WI38 (cell line): Measurements from ENCODE around the gene CCDC188.

ENCODE experiments used
- H3K4me3 ChIP-seq: 2 replicates; pipeline ENCODE4 v1.5.1; 2011; ENCODE audit warnings: low read depth, mild to moderate bottlenecking, control low read depth, low read length
- TF ChIP-seq, protein P1 (sequence below): IDR thresholded peaks from 2 replicates; pipeline ENCODE4 v1.5.1; 2012; ENCODE audit warnings: low read depth, mild to moderate bottlenecking, control low read depth, low read length

The CCDC188 gene

DNA sequence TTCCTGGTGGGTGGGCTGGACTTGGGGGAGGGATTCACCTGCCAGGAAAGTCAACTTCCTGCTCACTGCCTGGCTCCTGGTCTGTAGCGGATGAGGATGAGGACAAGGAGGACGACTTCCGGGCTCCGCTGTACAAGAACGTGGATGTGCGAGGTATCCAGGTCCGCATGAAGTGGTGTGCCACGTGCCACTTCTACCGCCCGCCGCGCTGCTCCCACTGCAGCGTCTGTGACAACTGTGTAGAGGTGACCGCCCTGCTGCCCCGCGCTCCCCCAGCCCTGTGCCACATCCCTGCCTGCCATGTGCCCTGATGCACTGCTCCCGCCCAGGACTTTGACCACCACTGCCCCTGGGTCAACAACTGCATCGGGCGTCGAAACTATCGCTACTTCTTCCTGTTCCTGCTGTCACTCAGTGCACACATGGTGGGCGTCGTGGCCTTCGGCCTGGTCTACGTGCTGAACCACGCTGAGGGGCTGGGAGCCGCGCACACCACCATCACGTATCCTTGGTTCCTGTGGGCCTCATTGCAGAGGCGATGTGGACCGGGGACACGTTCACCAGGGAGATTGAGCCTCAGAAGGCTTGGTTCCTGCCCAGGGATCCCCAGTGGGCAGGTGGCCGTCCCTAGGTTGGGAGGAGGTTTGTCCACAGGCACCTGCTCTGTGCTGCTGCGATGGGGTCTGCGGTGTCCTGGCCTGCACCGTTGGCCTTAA, 11.3 kb downstream of the CCDC188 start:
- TF ChIP-seq, protein P1, sequence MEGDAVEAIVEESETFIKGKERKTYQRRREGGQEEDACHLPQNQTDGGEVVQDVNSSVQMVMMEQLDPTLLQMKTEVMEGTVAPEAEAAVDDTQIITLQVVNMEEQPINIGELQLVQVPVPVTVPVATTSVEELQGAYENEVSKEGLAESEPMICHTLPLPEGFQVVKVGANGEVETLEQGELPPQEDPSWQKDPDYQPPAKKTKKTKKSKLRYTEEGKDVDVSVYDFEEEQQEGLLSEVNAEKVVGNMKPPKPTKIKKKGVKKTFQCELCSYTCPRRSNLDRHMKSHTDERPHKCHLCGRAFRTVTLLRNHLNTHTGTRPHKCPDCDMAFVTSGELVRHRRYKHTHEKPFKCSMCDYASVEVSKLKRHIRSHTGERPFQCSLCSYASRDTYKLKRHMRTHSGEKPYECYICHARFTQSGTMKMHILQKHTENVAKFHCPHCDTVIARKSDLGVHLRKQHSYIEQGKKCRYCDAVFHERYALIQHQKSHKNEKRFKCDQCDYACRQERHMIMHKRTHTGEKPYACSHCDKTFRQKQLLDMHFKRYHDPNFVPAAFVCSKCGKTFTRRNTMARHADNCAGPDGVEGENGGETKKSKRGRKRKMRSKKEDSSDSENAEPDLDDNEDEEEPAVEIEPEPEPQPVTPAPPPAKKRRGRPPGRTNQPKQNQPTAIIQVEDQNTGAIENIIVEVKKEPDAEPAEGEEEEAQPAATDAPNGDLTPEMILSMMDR = no peak
- no peak overlapping the region for H3K4me3 ChIP-seq

DNA sequence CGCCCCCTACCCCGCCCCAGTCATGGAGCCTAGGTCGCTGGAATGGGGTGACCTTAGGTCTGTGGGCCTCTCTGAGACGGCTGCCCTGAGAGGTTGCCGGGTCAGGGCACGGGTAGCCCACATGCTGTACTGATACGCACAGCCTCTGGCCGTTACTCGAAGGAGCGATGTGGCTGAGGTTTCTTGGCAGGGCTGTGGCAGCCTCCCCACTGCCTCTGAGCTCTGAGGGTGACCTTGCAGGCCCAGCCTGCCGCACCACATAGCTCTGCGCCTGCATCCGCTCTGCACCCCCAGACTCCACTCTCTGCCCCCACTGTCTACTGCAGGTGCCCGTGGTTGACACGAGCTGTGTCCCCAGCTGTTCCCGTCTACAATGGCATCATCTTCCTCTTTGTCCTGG, 12.0 kb downstream of the CCDC188 start:
- TF ChIP-seq, protein P1 = no peak
- no peak overlapping the region for H3K4me3 ChIP-seq

DNA sequence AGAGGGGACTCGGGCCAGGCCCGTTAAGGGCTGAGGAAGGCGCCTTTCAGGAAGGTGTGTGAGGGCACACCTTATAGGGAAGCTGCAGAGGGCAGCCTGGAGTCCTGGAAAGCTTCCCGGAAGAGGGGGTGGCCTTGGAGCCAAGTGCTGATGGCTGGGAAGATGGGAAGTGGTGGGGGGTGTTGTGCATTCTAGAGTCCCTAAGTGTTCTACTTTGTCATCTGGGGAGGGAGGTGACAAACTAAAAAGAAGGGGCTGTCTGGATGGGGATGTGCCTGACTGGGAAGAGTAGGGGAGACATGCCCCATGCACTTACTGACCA, 12.5 kb downstream of the CCDC188 start:
- TF ChIP-seq, protein P1 = no peak
- no peak overlapping the region for H3K4me3 ChIP-seq

DNA sequence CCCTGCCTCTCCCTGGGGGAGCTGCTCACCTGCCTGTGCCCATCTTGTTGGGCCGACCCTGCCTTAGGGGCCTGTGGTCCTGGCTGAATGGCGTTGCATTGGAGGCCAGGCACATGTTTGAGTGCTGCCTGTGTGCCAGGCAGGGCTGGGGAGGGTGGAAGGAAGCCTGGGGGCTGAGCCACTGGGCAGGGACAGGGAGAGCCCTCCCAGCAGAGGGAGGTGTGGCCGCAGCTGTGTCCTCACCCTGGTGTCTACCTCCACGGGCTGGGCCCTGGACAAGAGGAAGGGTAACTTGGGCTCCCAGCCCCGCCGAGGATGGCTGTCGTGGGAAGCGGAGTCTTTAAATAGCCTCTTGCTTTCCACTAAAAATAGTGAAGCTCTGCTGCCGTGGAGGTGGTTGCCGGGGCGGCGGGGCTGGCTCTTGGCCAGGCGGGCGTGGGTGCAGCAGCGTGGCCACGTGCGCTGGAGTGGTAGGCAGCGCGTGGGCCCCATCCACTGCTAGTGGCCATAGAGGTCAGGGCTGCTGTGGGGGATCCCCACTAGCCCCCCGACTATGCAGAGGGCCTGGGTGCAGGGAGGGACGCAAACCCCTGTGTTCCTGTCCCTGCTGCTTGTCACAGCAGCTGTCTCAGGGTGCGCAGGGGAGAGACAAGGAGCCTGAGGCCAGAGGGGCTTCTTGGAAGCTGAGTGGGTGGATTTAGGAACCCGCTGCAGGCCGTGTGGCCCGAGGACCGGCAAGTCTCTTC, 13.0 kb downstream of the CCDC188 start:
- H3K4me3 ChIP-seq = no peak overlapping the region
- TF ChIP-seq, protein P1 = no peak

DNA sequence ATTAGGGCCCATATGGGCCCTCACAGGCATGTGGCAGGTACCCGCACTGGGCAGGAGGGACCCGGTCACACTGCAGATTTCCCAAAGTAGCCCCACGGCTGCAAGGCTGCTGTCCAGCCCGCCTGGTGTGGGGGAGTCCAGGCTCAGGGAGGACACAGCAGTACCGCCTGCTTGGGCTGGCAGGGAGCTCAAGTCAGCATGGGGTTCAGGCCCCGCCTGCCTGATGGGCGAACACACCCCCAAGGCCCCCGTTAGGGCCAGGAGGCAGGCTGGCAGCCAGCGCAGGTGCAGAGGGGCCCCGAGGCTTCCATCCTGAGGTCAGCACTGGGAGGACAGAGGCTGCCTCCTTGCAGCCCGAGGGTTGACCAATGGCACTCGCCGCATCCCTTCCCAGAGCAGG, 13.7 kb downstream of the CCDC188 start:
- H3K4me3 ChIP-seq = no peak overlapping the region
- TF ChIP-seq, protein P1 = no peak

DNA sequence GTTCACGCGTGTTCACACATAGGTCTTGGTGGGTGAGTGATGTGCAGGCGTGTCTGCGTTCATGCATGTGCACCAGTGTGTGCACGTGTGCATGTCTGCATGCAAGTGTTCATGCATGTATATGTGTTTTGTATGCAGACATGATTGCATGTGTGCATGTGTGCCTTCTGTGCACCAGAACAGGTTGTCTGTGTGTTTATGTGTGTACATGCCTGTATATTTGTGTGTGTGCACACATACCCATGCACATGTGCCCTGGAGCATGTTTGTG, 14.3 kb downstream of the CCDC188 start:
- no peak overlapping the region for H3K4me3 ChIP-seq
- TF ChIP-seq, protein P1 = no peak

DNA sequence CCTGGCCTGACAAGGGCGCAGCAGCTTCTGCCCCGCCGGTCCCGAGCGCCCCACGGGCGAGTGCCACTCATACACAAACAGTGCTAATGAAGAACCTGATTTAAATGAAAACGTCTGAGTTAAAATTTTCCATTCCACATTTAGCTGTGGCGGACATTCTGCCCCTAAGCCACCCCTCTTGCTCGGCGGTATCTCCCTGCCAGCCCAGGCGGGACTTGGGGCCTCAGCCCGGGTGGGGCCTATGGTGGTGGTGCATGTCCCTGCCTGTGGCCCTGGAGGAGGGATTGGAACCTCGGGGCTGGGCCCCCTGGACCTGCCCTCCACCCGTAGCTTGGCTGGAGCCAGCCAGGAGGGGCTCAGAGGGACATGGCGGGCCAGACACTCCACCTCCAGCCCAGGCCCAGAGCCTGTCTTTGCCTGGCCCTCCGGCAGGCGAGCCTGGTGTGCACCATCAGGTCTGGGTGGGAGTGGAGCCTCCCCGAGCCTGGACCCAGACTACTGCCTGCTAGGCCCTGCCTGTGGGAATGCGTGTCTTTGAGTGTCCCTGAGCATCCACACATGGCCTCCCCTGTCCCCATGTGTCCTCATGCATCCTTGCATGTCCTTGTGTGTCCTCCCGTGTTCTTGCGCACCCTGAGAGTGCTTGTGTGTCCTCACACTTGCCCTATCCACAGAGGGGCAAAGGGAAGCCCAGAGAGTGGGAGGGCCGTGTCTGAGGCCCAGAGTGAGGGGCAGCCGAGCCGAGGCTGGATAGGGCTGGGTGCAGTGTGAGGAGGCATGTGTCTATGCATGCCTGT, 14.9 kb downstream of the CCDC188 start:
- TF ChIP-seq, protein P1 = no peak
- no peak overlapping the region for H3K4me3 ChIP-seq
